Measurements from ENCODE around the gene MAGEA6.
"Not testable (repeated sequence)": the region's sequence is repeated elsewhere in the genome, so short reads cannot be mapped to it uniquely, and the experiment has no call there.

MAGEA6 gene, protein sequence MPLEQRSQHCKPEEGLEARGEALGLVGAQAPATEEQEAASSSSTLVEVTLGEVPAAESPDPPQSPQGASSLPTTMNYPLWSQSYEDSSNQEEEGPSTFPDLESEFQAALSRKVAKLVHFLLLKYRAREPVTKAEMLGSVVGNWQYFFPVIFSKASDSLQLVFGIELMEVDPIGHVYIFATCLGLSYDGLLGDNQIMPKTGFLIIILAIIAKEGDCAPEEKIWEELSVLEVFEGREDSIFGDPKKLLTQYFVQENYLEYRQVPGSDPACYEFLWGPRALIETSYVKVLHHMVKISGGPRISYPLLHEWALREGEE

DNA sequence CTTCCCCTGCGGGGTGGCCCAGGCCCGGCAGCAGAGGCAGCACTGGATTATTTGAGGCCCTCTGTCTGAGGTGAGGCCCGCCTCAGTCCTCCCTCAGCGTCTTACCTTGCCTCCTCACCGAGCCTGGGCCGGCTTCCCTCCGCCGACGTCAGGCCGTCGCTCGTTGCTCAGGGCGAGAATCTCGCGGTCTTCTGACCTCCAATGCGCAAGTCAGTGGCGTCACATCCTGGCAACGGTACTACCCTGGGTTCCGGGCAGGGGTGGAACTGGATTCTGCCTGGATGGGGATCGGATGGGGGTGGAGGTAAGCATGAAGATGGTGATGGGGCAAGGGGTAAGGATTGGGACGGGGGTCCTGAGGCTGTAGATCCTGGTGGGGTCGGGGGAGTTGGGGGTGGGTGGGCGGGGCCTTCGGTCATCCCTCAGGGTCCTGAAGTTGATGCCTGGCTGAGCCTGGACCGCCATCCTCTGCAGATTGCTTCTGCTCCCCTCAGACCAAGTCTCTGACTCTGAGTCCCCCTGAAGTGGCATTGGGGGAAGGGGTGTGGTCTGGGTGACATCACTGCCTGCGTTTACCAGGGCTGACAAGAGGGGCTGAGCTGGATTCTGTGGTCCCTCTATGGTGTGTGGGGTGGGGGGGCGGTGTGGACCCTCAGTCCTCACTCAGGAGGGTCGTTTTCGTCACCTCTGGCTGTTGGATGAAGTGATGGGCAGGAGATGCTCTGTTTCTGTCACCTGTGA, at the start of gene MAGEA6:
Gene MAGEA6, minus strand, starts transcription at position 141 of the 741 bp plus-strand sequence. CDS start 2,039 bp downstream, outside the sequence.
- DNase-seq: not testable (repeated sequence)

DNA sequence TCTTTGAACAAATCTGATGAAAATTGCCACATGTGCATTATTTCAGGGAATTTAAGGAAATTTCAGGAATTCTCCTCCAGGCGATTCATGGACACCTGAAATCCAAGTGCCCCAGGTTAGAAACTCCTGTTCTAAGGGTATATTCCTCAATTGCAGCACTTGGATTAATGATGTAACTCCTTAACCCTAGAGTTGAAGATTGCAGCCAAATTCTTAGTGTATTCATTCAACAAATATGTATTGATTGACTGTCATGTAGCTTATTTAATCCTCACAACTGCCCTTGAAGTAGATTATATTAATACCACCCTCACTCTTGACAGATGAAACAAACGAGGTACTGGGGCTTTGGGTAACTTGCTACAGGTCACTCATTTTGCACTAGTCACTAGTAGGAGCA, 49.8 kb upstream of the MAGEA6 start:
- DNase-seq: no peak

DNA sequence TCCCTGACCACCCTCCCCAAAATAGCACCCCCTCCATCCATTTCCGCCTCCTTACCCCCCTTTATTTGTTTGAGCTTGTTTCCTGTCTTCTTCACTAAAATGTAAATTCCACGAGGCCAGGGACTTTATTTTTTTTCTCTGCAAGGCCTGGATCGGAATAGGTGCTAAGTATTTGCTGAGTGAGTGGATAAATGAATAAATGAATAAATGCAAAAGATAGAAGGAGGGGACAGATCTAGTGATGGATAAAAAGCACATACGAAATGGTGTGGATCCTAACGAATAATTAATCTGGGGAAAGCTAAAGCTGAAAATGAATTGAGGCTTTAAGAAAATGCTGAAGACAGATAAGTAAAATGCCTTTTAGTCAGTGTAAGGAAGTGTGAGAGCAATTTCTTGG, 48.9 kb upstream of the MAGEA6 start:
- no peak for DNase-seq

DNA sequence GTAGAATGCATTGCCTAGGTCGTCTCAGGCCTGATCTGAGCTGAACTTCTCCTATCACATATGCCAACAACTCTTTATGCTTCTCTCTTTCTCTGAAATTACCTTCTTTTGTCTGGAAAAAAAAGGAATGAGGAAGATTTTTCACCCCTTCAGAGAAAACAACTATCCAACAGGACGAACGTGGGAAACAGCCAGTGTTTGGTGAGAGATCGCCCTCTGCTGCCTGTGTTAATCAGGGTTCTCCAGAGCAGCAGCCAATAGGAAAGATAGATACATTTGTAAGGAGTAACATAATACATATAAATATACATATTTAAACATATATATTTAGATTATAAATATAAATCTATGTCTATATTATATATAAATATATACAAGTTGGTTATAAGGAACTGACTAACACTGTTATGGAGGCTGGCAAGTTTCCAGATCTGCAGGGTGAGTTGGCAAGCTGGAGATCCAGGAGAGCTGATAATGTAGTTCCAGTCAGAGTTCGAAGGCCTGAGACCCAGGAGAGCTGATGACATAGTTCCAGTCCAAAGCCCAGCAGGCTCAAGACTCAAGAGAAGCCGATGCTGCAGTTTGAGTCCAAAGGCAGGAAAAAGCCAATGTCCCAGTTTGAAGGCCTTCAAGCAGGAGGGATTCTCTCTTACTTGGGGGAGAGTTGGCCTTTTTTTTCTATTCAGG, 47.7 kb upstream of the MAGEA6 start:
- no peak for DNase-seq

DNA sequence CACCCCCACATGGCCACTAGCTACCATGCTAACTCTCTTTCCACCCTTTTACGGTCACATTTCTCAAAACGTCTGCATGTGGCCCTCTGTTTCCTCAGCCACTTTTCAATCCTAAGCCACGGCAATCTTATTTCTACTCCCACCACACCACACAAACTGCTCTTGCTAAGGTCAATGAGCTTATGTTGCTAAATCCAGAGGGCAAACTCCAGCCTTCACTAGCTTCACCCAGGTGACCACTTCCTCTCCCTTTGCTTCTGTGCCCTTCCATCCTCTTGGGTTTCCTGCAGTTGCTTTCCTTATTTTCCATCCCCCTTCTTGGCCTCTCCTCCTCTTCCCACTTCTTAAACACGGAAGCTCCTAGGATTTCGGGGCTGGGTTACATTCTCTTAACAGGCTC, 44.6 kb upstream of the MAGEA6 start:
- DNase-seq: no peak

DNA sequence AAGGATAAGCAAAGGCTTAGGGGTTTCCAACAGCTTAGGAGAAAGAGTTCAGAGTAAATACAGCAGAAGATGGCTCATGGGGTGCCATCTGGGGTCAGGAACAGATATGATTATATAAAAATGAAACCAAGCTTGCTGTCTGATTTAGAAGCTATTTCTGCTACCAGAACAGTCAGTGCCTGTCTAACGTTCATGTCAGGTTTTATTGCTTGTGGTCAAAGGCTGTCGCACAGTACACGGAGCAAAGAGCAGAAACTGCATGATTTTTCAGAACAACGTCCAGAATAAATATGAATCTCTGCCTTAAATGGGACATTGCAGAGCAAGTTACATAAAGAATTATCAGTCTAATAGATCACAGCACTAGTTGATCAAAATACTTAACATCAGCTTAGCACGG, 43.7 kb upstream of the MAGEA6 start:
- DNase-seq: no peak

DNA sequence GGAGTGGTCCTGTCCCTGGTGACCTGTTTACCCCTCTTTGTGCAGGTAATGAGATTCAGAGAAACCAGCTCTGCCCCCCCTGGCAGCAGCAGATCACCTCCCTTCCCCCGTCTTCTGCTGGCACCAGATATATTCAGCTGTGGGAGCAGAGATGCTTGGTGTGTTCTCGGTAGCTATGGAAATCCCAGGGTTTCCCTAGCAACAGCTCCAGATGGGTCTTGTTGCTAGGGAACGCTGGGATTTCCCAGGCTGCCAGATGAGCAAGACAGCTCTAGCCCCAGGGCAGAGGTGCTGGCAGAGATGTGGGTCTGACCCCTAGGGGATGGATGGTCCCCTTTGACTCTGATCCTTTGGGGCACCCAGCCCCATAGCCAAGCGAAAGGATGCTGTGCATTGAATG, 40.9 kb upstream of the MAGEA6 start:
- DNase-seq: no peak

DNA sequence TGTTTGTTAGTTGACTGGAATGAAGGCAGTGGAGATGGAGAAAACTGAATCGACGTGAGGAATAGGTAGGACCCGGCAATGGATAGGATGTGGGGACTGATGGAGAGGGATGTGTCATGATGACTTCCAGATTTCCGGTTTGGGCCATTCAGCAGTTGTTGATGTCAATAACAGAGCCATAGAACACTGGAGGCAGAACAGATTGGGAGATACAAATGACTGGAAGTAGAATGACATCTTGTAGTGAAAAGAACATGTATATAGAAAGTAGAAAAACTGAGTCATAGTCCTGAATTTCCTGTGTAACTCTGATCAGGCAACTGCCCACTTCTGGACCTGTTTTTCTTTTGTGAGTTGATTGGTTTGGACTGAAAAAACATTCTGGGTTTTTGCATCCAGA, 36.5 kb upstream of the MAGEA6 start:
- DNase-seq: no peak

DNA sequence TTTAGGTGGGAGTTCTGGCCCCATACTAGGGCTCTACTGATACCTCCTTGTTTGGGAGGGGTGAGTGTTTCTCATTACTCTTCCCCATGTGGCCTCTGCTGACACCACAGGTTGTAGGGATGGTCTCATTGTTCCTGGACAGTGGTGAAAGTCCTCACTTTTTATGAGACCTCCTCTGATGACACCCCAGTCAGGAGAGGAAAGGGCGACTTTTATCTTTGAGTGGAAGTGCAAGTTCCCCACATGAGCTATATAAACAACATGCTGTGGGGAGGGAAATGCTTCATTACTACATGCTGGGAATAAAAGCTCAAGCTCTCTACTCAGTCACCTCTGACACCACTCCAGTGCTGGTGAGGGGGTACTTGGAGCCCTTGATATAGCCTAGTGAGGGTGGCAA, 29.5 kb upstream of the MAGEA6 start:
- no peak for DNase-seq

DNA sequence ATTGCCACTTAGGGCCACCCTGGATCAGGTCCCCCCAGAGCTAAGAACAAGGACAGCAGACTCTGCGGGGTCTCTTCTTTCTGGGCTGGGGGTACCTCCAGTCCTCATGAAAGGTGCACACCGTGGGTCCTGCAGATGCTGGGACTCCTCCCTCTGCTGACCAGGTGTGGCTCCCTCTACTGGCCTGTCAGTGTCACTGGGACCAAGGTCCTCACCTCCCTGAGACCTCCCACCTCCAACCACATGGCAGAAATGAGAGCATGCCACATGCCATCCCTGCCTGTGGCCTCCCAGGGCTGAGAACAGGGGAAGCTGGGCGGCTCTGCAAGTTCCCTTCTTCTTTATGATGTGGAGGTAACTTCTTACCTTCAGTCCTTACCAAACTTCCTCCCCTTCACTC, 17.6 kb upstream of the MAGEA6 start:
- DNase-seq: not testable (repeated sequence)

DNA sequence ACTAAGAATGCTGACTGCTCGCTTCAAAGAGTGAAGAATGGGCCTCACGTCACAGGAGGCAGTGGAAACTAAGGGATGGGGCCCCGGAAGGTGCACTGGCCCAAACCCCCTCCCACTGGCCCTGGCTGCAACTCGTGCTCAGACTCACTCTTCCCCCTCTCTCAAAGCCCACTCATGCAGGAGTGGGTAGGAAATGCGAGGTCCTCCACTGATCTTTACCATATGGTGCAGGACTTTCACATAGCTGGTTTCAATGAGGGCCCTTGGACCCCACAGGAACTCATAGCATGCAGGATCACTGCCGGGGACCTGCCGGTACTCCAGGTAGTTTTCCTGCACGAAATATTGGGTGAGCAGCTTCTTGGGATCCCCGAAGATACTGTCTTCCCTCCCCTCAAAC, 2.9 kb downstream of the MAGEA6 start:
- DNase-seq: not testable (repeated sequence)

DNA sequence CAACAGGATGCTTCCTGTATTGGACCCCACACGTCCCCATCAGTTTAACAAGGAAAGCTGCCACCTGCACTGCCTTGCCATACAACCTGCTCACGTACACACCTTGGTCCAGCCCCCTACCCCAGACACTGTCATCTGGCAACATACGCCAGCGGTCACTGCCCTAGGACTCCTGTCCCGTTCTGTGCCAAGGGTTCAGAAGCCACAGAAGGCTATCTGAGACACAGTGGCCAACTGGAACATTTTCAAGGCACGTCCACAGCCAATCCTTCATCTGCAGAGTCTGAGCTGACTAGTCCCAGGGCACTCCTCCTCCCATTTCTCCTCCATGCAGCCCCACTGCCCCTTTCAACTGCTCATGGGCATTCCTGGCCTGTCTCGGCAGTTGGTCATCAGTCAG, 7.9 kb downstream of the MAGEA6 start:
- not testable (repeated sequence) for DNase-seq

DNA sequence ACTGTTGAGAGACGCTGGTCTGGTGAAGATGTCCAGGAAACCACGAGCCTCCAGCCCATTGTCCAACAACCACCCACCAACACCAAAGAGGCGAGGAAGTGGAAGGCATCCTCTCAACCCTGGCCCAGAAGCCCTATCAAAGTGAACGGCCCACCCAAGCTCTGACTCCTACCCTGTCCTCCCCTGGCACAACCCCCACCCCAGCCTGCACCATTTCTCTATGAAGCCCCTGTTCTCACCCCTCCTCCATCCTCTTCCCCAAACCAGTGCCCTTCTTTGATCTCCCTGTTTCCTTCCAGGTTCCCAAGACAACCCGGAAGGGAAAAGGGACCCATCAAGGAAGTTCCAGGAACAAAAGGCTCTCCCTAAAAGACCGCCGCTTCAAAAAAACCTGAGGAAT, 9.9 kb downstream of the MAGEA6 start:
- not testable (repeated sequence) for DNase-seq

DNA sequence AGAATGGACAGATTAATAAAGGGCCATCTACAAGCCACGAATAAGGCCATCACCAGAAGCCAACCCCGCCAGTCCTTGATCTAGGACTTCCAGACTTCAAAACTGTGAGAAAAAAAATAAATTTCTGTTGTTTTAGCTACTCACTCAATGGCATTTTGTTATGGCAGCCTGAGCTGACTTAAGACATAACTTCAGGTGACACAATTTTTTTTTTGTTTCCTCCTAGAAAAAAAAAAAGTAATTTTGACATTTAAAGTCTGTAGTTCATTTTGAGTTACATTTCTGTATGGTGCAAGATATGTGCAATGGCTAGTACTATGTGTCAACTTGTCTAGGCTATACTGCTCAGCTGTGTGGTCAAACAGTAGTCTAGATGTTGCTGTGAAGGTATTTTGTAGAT, 10.6 kb downstream of the MAGEA6 start, which contains the start of gene CSAG3:
Gene CSAG3, plus strand, starts transcription at position 301 of the 400 bp plus-strand sequence.
- not testable (repeated sequence) for DNase-seq

DNA sequence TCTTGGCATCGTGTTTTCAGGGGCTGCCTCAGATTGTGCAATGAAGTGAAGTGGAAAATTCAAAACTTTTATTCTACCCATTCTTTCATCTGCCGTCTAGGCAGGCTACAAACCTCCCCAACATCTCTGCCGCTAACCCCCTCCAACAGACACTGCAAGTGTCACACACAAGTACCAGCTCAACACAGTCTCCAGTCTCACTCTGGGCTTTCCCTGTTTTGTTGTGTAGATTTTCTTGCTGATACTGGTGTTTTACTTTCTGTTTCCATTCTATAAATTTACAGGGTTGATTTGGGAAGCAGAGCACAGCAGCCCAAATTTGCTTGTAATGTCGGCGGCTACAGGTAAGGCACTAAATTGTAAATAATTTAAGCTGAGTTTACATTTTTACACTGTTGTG, 14.6 kb downstream of the MAGEA6 start:
- not testable (repeated sequence) for DNase-seq

DNA sequence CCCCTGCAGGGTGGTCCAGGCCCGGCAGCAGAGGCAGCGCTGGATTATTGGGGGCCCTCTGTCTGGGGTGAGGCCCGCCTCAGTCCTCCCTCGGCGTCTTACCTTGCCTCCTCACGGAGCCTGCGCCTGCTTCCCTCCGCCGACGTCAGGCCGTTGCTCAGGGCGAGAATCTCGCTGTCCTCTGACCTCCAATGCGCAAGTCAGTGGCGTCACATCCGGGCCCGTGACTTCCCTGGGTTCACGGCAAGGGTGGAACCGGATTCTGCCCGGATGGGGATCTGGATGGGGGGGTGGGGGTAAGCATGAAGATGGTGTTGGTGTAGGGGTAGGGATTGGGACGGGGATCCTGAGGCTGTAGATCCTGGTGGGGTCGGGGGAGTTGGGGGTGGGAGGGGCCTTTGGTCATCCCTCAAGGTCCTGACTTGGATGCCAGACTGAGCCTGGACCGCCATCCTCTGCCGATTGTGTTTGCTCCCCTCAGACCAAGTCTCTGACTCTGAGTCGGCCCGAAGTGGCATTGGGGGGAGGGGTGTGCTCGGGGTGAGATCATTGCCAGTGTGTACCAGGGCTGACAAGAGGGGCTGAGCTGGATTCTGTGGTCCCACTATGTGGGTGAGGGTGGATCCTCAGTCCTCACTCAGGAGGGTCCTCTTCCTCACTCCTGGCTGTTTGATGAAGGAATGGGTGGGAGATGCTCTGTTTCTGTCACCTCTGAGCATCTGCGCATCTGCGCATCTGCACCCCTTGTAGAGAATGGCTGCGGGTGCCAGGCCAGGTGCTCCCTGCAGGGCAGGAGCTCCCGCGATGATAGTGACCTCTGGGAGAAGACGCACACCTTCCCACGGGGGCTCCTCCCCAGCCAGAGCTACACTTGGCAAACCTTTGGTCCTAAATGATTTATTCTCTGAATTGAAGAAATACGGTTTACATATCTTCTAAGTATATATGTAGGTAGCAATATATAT, 15.5 kb downstream of the MAGEA6 start, which contains the start of gene MAGEA2:
Gene MAGEA2, minus strand, starts transcription at position 157 of the 965 bp plus-strand sequence. CDS start 2,479 bp downstream, outside the sequence.
- not testable (repeated sequence) for DNase-seq

DNA sequence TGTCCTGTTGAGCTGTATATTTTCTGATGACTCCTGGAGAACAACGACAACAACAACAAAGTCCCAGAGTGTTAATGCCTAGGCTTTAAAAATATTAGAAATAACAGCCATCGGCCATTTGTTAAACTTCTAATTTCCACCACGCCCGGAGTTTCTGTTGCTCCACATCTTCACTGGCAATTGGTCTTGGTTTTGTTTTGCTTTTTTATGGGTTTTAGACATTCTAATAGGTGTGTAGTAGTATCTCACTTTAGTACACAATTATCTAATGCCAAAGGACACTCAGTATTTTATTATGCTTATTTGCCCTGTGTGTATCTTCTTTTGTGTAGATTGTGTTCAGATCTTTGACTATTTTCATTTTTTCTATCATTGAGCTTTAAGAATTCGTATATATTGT, 30.9 kb downstream of the MAGEA6 start:
- no peak for DNase-seq

DNA sequence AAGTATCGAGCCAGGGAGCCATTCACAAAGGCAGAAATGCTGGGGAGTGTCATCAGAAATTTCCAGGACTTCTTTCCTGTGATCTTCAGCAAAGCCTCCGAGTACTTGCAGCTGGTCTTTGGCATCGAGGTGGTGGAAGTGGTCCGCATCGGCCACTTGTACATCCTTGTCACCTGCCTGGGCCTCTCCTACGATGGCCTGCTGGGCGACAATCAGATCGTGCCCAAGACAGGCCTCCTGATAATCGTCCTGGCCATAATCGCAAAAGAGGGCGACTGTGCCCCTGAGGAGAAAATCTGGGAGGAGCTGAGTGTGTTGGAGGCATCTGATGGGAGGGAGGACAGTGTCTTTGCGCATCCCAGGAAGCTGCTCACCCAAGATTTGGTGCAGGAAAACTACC, 33.0 kb downstream of the MAGEA6 start:
- not testable (repeated sequence) for DNase-seq

DNA sequence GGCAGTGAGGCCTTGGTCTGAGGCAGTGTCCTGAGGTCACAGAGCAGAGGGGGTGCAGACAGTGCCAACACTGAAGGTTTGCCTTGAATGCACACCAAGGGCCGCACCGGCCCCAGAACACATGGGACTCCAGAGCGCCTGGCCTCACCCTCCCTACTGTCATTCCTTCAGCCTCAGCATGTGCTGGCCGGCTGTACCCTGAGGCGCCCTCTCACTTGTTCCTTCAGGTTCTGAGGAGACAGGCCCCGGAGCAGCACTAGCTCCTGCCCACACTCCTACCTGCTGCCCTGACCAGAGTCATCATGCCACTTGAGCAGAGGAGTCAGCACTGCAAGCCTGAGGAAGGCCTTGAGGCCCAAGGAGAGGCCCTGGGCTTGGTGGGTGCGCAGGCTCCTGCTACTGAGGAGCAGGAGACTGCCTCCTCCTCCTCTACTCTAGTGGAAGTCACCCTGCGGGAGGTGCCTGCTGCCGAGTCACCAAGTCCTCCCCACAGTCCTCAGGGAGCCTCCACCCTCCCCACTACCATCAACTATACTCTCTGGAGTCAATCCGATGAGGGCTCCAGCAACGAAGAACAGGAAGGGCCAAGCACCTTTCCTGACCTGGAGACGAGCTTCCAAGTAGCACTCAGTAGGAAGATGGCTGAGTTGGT, 33.5 kb downstream of the MAGEA6 start:
- DNase-seq: no peak

DNA sequence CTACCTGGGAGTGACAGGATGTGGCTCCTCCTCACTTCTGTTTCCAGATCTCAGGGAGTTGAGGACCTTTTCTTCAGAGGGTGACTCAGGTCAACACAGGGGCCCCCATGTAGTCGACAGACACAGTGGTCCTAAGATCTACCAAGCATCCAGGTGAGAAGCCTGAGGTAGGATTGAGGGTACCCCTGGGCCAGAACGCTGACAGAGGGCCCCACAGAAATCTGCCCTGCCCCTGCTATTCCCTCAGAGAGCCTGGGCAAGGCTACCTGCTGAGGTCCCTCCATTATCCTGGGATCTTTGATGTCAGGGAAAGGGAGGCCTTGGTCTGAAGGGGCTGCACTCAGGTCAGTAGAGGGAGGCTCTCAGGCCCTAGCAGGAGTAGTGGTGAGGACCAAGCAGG, 34.4 kb downstream of the MAGEA6 start:
- DNase-seq: no peak

DNA sequence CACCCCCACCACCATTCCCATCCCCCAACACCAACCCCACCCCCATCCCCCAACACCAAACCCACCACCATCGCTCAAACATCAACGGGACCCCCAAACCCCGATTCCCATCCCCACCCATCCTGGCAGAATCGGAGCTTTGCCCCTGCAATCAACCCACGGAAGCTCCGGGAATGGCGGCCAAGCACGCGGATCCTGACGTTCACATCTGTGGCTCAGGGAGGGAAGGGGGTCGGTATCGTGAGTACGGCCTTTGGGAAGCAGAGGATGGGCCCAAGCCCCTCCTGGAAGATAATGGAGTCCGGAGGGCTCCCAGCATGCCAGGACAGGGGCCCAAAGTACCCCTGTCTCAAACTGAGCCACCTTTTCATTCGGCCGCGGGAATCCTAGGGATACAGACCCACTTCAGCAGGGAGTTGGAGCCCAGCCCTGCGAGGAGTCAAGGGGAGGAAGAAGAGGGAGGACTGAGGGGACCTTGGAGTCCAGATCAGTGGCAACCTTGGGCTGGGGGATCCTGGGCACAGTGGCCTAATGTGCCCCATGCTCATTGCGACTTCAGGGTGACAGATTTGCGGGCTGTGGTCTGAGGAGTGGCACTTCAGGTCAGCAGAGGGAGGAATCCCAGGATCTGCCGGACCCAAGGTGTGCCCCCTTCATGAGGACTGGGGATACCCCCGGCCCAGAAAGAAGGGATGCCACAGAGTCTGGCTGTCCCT, 35.2 kb downstream of the MAGEA6 start:
- not testable (repeated sequence) for DNase-seq

All from KG1 (cell line).